Suprapubic skin (tissue), 4 donors: ENCODE data around the gene FMN1. TPM values are rescaled to one million over a fixed set of nuclear protein-coding genes. Genes with fewer than 3 reads are reported as not detected.

Experiments
- DNase-seq, 2 donors: peaks; one replicate each; pipeline ENCODE4 v3.0.0-alpha.2; 2019; ENCODE audit warnings: low spot score in 2 of 2
- H3K27ac ChIP-seq: fragments of 200-600 bp; sonication (generic); one replicate; pipeline ENCODE4 v1.5.1; 2019
- H3K27me3 ChIP-seq: fragments of 200-600 bp; sonication (generic); one replicate; pipeline ENCODE4 v1.5.1; 2019
- H3K36me3 ChIP-seq: fragments of 200-600 bp; sonication (generic); one replicate; pipeline ENCODE4 v1.5.1; 2019
- H3K4me1 ChIP-seq: fragments of 200-600 bp; sonication (generic); one replicate; pipeline ENCODE4 v1.5.1; 2019
- H3K4me3 ChIP-seq: fragments of 200-600 bp; sonication (generic); one replicate; pipeline ENCODE4 v1.5.1; 2019; ENCODE audit warnings: mild to moderate bottlenecking
- H3K9me3 ChIP-seq: fragments of 200-600 bp; sonication (generic); one replicate; pipeline ENCODE4 v1.5.1; 2019
- EP300 ChIP-seq: sonication (generic); formaldehyde crosslinking; IDR thresholded peaks from one replicate; pipeline ENCODE4 v1.6.1; 2017; ENCODE audit warnings: antibody characterized with exemption
- POLR2A ChIP-seq, 2 donors: fragments of 450-650 bp; IDR thresholded peaks; one replicate each; pipeline ENCODE4 v1.6.1; 2017; ENCODE audit warnings: antibody characterized with exemption in 2 of 2, mild to moderate bottlenecking in 2 of 2, moderate library complexity in 2 of 2
- POLR2AphosphoS5 ChIP-seq, 3 donors: sonication (generic); formaldehyde crosslinking; IDR thresholded peaks; one replicate each; pipeline ENCODE4 v1.6.1; 2017; ENCODE audit warnings: antibody characterized with exemption in 3 of 3
- WGBS: methylation state at CpG from one replicate; pipeline ENCODE4 v1.1.5; 2018; 5-methylcytosine and 5-hydroxymethylcytosine counted together
- total RNA-seq, 4 donors: library from RNA; depleted of rRNA; stranded (reverse); fragments of >200 nt; gene quantifications; one replicate each; pipeline ENCODE4 v1.1.0, GENCODE V29; 2016
- TF ChIP-seq, protein P1 (sequence below), 2 donors: fragments of 200-600 bp in 1 of 2; fragments of 450-650 bp in 1 of 2; sonication (generic) in 1 of 2; IDR thresholded peaks; one replicate each; pipeline ENCODE4 v1.5.1; 2016 to 2019; ENCODE audit warnings: antibody characterized with exemption in 2 of 2, mild to moderate bottlenecking in 1 of 2, moderate library complexity in 1 of 2

The FMN1 gene
- total RNA-seq, 4 donors from 2014 or later: 19.8 to 47.3 (median 33.1) TPM

- H3K4me3 ChIP-seq: no peak overlapping the region
- H3K27me3 ChIP-seq: no peaks in the 10 kb centered on the region
- no peaks in the 10 kb centered on the region for H3K9me3 ChIP-seq
- H3K27ac ChIP-seq: no peak overlapping the region
- TF ChIP-seq POLR2AphosphoS5 (IDR thresholded peaks at IDR 0.05): no peak
- TF ChIP-seq POLR2A (IDR thresholded peaks at IDR 0.05): no peak
- TF ChIP-seq EP300: no peak
- TF ChIP-seq, protein P1, sequence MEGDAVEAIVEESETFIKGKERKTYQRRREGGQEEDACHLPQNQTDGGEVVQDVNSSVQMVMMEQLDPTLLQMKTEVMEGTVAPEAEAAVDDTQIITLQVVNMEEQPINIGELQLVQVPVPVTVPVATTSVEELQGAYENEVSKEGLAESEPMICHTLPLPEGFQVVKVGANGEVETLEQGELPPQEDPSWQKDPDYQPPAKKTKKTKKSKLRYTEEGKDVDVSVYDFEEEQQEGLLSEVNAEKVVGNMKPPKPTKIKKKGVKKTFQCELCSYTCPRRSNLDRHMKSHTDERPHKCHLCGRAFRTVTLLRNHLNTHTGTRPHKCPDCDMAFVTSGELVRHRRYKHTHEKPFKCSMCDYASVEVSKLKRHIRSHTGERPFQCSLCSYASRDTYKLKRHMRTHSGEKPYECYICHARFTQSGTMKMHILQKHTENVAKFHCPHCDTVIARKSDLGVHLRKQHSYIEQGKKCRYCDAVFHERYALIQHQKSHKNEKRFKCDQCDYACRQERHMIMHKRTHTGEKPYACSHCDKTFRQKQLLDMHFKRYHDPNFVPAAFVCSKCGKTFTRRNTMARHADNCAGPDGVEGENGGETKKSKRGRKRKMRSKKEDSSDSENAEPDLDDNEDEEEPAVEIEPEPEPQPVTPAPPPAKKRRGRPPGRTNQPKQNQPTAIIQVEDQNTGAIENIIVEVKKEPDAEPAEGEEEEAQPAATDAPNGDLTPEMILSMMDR (IDR thresholded peaks at IDR 0.05): no peak
- no peak for DNase-seq
- peaks cover 8% of the 10 kb centered on the region for H3K4me1 ChIP-seq
- WGBS: 64% methylated on average over 3 of the region's 3 CpGs
- no peaks in the 10 kb centered on the region for H3K36me3 ChIP-seq
These were observed 11.9 kb upstream of the FMN1 start for GRCh38 chr15:33206366-33206765.

GRCh38 chr15:33204926-33205325 is 10.4 kb upstream of the FMN1 start:
- no peak for DNase-seq
- Histone ChIP-seq H3K27ac (no peak overlapping the region), H3K4me3 (no peak overlapping the region), H3K9me3 (no peaks in the 10 kb centered on the region), H3K36me3 (no peaks in the 10 kb centered on the region), H3K27me3 (no peaks in the 10 kb centered on the region), H3K4me1 (peaks cover 8% of the 10 kb centered on the region)
- WGBS: 90% methylated on average over 3 of the region's 3 CpGs
- TF ChIP-seq POLR2AphosphoS5 (IDR thresholded peaks at IDR 0.05) (no peak), POLR2A (IDR thresholded peaks at IDR 0.05) (no peak), EP300 (no peak)
- TF ChIP-seq, protein P1 (IDR thresholded peaks at IDR 0.05): no peak

DNA sequence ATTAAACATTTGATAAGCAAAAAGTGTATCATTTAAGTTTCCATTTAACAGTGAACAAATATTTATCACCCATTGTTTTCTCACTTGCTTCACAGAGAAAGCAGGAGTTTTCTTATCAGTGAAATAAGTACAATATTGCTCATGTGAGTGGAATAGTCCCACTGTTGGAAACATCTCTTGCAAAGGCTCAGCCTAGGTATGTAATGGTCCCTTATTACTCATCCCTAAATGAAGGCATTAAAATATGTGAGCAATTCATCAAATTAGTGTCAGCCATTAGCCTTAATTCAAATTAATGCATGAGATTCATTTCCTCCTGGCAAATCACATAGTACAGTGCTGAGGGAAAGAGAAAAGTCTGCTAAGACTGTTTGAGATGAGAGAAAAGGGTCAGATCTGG is 9.6 kb upstream of the FMN1 start:
- no peaks in the 10 kb centered on the region for H3K27me3 ChIP-seq
- H3K4me1 ChIP-seq: peaks cover 8% of the 10 kb centered on the region
- TF ChIP-seq POLR2A (IDR thresholded peaks at IDR 0.05) (no peak), POLR2AphosphoS5 (IDR thresholded peaks at IDR 0.05) (no peak), EP300 (no peak)
- TF ChIP-seq, protein P1 (IDR thresholded peaks at IDR 0.05): no peak
- no peaks in the 10 kb centered on the region for H3K36me3 ChIP-seq
- no peak overlapping the region for H3K4me3 ChIP-seq
- DNase-seq: no peak
- no peaks in the 10 kb centered on the region for H3K9me3 ChIP-seq
- no peak overlapping the region for H3K27ac ChIP-seq

DNA sequence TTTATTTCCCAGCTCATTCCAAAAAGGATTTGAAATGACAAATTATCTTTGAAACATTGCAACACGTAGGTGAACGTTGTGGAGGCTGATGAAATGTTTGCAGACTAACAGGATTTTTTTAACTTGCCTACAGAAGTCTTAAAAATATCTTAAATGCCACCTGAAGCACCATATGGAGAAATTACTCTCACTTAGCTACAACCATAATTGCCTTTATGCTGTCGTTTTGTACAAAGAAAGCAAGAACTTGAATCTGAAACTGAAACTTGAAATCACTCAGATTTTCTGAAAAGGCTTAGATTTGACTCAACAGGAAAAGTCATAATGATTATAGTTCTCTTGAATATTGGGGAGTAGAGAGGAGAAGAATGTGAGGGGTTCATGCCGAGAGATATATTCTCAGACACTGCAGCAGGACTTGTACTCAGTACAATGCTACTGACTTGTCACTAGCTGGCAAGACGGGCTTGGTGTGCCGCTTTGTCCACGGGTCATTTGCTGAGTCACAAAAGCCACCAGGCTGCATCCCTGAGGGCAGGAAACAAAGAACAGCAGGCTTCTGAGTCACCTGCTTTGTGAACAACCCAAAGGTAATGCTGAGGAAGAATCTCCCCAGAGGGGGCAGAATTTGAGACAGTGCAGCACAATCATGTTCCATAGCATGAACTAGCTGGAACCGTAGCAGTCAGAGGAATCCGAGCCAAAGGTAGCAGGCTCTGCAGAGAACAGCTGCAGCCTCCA is 7.1 kb upstream of the FMN1 start:
- WGBS: 17% methylated on average over 9 of the region's 9 CpGs
- Histone ChIP-seq H3K4me1 (peaks cover 8% of the 10 kb centered on the region), H3K4me3 (peak overlapping the region; percentile 27), H3K9me3 (no peaks in the 10 kb centered on the region), H3K27me3 (no peaks in the 10 kb centered on the region), H3K36me3 (no peaks in the 10 kb centered on the region), H3K27ac (no peak overlapping the region)
- DNase-seq: no peak
- TF ChIP-seq POLR2A (IDR thresholded peaks at IDR 0.05): no peak
- TF ChIP-seq EP300: no peak
- TF ChIP-seq, protein P1 (IDR thresholded peaks at IDR 0.05): no peak
- no peak for TF ChIP-seq POLR2AphosphoS5 (IDR thresholded peaks at IDR 0.05)

- Histone ChIP-seq H3K27me3 (no peaks in the 10 kb centered on the region), H3K9me3 (no peaks in the 10 kb centered on the region), H3K4me1 (peaks cover 8% of the 10 kb centered on the region), H3K36me3 (no peaks in the 10 kb centered on the region), H3K27ac (no peak overlapping the region), H3K4me3 (no peak overlapping the region)
- DNase-seq: no peak
- 66% methylated on average over 7 of the region's 7 CpGs for WGBS
- TF ChIP-seq POLR2AphosphoS5 (IDR thresholded peaks at IDR 0.05): no peak
- TF ChIP-seq, protein P1 (IDR thresholded peaks at IDR 0.05): no peak
- TF ChIP-seq POLR2A (IDR thresholded peaks at IDR 0.05): no peak
- no peak for TF ChIP-seq EP300
These were observed 6.4 kb upstream of the FMN1 start for GRCh38 chr15:33200903-33201302.
